GM19025 (cell line): ENCODE measurements around the gene NPPA.
"Not testable (repeated sequence)": the region's sequence is repeated elsewhere in the genome, so short reads cannot be mapped to it uniquely, and the experiment has no call there.

Experiments
- ATAC-seq: cut with Tn5 transposase; IDR thresholded peaks from one replicate; pipeline ENCODE4 v1.9.1; 2021; ENCODE audit warnings: mild to moderate bottlenecking, low read depth, moderate library complexity; ENCODE audit not compliant: unreplicated experiment

The NPPA gene

DNA sequence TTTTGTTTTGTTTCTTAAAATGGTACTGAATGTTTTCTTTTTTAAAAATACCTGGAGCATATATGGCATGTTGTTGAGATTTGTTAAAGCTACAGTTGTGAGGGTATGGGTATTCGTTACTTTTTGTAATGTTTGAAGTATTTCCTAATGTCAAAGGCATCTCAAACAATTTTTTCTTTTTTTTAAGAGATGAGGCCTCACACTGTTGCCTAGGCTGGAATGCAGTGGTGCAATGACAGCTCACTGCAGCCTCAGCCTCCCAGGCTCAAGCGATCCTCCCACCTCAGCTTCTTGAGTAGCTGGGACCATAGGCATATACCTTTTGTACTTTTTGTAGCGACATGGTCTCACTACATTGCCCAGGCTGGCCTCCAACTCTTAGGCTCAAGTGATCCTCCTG lies 25.5 kb downstream of the NPPA start:
- no peak for ATAC-seq

DNA sequence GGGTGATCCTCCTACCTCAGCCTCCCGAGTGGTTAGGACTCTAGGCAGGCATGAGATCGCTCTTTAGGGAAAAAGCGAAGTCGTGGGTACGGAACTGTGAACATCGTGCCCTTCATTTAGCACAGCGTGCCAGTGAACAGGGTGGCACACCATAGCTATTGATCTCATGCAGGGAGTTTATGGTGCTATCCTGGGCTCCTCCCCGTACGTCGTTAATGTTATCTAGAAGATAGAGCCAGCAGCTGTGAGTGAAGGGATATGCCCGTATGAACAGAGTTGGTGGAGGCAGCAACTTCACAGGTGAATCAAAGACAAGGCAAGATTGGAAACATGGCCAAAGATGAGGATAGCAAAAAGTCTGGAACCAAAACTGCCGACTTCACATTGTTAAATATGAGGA lies 30.4 kb downstream of the NPPA start:
- ATAC-seq: no peak

DNA sequence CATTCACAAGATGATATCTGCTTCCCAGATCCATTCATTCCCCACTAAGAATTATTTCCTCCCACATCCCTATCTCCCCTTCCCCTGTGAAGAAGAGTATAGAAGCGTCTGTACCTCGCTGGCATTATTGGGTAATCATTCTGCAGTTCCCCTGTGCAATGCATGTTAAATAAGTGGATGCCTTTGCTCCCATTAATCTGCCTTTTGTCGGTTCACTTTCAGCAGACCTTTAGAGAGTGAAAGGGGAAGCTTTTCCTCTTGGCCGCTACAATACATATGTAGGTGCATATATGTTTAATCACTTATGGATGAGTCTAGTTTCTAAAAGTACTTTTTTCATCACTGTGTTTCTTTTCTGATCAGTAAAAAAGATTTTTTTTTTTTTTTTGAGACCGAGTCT lies 34.6 kb downstream of the NPPA start:
- no peak for ATAC-seq

DNA sequence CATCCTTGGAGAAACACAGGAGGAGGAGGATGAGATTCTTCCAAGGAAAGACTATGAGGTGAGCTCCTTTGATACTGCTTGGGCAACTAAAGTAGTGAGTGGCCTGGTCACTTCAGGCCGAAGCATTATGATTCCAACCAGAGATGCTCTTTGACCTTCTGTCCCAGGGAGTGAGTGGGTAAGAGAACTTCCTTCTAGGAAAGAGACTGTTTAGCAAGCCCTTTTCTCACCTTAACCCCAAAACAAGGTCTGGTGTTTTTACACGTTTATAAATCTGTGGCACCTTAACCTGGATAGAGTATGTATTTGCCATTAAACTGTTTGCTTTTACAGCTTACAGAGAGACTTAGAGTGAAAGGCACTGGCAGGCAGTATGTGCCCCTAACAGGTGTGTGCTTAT lies 40.5 kb downstream of the NPPA start:
- no peak for ATAC-seq

DNA sequence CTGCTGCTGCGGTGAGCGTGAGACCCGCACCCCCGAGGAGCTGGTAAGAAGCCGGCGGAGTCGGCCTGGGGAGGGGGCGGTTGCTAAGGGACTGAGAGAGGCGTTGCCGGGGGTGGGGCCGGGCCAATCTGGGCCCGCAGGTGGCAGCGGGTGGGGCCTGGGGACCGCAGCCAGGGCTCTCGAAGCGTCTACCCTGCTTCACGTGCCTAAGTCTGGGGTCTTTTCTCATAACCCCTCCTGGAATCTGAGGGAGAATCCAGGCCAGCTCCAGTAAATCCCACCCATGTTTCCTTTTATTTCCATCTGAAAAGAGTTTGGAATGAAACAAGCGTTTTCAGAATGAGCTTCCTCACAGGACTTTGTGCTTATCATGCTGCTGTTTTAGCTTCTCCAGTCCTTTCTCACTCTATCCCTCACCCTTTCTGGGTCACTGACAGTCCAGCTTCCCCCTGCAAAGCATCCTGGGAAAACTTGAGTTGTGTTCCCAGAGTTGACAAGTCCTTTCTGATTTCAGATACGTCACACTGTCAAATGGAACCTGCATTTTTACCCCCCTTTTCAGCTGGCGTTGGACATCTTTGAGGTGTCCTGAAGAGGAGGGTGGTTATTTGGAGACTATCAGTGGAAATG lies 41.2 kb downstream of the NPPA start:
- peak; percentile 39 for ATAC-seq

DNA sequence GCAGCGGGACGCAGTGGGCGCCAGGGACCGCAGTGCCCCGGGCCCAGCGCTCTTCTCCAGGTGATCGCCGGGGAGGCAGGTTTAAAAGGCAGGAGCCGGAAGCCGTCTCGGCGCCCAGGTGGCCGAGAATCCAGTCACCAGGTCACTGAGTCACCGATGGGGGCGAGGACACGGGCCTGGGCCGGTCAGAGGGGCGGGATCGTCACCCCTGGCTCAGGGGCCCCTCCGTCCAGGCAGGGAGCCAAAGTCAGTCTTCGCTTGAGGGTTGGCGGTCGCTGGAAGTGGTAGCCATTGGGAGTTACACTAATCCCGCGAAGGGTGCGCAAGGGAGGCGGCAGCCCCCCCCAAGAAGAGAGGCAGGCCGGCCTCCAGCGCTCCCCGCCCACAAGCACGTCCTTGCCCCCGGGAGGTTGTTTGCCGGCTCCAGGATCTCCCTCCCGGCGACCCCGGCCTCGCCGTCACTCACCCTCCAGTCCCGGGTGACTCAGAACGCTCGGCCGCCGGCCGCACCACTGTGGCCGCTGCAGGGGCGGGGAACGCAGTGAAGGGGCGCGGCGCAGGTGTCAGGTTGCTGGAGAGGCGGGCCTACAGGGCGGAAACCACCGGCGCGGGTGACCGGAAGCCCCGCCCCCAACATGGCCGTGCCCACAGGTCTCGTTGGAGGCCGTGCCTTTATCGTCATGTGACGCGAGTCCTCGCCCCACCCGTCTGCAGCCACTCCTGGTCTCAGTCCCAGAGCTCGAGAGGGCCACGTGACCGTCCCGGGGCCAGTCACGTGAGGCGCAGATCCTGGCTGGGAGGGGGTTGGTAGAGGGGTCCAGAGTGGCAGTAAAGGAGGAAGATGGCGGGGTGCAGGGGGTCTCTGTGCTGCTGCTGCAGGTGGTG lies 41.9 kb downstream of the NPPA start, which contains the start of the genes CLCN6 and MTHFR:
Gene CLCN6 (plus strand): TSS at position 770 of the 885 bp plus-strand sequence. CDS start 72 bp downstream, at position 842.
Gene MTHFR (minus strand): TSS at position 543 of the 885 bp plus-strand sequence. CDS start 2,848 bp downstream, outside the sequence.
- peak; percentile 83 for ATAC-seq

DNA sequence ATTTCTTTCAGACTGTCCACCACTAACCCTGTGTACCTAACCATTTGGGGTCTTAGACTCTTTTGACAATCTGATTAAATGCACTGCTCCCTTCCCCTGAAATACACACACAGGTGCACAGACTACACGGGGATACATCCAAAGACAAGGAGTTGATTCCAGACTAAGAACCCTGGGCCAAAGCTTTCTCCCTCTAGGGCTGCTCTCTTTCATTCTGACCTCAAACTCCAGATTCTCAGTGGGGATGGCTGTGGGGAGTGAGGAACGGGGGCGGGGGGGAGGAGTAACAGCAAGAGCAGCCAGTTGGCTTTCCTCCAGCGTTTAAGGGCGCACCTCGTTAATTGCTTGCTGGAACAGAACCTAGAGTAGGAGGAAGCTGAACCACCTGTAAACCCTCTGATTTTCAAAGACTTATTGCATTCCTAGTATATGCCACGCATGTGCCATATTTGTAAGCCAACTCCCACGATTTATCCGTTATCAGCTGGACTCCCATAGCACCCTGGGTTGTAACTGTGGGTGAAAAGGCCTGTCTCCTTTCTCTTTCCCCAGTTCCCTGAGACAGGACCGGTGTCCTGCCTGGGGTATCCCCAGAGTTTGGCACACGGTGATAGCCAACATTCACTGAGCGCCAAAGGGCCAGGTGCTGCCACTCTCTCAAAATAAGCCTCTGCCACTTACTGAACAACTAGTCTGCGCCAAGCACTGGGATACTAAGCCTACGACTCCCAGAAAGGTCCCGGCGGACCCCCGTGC lies 42.7 kb downstream of the NPPA start:
- no peak for ATAC-seq

DNA sequence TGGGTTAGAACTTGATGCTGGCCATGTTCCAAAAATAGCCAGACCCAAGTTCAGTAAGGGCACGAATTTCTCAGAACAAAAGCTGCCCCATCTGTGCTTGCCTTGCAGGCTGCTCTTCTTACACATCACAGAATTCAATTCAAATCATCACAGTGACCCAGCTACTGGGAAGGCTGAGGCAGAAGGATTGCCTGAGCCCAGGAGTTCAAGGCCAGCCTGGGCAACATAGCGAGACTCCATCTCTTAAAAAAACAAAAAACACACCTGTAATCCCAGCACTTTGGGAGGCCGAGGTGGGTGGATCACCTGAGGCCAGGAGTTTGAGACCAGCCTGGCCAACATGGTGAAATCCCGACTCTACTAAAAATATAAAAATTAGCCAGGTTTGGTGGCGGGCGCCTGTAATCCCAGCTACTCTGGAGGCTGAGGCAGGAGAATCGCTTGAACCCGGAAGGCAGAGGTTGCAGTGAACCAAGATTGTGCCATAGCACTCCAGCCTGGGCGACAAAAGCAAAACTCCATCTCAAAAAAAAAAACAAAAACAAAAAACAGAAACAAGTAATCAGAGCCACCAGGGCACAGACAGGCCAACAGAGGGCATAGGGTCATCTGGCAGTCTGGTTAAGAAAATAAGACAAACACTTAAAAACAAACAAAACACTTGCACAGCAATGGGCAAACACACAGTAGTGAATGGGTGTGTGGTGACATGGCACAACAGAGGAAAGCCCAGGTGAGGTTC lies 43.5 kb downstream of the NPPA start:
- ATAC-seq: not testable (repeated sequence)

DNA sequence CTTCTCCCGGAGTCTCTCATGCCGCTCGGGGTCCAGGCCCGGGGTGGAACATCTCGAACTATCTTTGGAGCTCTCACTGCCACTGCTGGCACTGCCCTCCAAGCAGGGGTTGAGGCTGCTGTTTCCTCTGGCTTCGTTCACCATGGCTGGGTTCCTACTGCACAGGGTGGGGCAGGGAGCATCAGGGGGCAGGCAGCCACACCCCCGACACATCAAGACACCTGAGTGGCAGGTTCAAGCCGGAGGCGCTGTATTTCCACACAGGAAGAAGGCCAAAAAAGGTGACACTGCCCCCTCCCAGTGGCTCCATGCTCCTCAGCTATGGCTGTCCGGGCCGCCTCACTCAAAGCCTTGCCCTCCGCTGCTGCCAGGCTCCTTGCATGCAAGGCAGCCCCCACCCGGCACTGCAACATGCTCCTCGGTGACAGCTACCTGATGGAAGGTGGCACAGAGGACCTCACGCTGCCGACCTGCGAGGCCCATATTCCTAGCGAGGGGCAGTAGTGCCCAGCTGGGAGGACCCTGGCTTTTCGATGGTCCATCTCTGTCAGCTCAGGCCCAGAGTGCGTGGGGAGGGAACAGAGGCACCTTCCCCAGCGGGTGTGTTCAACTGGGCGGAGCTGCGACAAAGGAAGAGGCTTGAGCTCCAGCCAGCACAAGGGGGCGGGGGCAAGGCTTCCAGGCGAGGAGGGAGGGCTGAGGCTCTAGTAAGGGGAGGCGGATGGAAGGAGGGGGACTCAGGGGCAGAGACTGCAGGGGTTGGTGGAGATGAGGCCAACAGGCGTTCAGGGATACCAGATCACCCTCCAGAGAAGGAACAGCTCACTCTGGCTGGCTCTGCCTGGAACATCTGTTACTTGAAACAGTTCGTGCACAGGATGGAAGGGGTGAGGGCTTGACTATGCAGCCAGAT lies 44.4 kb downstream of the NPPA start:
- no peak for ATAC-seq

DNA sequence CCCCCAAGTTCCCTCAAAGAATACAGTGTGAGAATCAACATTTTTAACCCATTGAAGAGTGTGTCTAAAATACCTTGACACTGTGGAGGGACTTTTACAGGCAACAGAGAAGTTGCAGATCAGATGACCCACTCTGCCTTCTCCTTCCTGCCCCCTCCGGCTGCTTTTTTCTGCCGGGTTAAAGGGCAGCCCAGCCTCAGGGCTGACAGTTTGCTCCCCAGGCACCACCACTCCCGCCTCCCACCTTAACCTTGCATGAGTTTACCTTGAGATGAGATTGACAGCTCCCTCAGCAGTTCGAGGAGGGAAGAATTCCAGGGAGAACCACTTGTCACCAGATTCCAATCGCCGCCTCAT lies 45.0 kb downstream of the NPPA start:
- no peak for ATAC-seq

DNA sequence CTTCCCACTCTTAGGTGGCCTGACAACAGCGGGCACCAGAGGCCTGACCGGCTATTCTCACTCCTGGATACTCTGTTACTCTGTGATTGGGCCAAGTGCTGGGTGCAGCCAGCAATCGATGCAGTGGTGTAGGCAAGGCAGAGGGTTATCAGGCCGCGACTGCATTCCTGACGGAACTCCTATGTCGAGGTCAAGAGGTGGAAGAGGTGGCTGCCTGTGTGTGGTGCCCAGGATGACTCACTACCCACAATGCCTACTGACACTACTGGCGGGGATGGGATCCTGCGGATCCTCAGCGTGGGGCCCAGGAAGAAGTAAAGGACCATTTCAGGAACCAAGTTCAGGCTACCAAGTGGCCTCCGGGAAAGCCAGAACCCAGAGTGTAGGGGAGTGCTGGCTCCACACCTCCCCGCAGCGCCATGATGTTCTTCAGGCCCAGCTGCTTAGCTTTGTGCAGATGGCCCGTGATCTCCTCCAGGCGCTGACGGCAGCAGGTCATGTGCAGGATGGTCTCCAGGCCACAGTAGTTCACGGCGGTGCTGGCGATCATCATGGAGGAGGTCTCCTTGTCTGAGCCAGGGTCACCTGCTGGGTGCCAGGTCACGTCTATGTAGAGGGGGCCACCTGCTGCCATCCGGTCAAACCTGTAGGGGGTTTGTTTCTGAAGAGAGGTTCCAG lies 46.7 kb downstream of the NPPA start:
- ATAC-seq: no peak

DNA sequence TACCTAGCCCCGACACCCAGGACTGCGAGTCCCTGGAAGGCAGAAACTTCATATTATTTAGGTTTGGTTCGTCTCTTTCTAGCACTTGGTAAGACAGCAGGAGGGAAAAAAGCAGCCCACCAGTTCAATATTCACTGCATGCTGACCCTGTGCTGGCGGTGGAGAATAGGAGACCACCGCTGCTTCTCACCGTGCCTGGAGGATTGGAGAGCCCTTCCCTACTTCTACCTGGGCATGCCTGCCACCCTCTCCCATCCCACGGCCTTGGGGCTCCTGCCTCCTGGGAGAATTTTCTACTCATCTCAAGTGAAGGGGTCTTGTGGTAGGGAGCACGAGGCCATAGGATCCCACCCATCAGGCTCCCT lies 47.2 kb downstream of the NPPA start:
- no peak for ATAC-seq

DNA sequence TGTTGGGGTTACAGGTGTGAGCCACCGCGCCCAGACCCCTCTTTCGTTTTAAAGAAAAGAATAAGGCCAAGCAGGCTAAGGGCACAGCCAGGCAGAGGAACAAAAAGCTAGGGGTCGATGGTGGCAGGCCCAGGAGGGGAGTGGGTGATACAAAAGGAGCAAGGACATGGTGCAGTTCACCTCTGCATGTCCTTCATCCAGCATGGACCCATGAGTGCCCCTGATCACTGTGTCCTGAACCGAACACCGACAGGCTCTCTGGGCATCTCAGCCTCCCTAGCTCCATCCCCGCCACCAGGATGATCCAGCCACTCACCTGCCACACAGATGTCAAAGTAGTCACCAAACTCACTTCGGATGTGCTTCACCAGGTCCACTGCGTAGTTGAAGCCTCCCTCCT lies 47.7 kb downstream of the NPPA start:
- ATAC-seq: no peak

DNA sequence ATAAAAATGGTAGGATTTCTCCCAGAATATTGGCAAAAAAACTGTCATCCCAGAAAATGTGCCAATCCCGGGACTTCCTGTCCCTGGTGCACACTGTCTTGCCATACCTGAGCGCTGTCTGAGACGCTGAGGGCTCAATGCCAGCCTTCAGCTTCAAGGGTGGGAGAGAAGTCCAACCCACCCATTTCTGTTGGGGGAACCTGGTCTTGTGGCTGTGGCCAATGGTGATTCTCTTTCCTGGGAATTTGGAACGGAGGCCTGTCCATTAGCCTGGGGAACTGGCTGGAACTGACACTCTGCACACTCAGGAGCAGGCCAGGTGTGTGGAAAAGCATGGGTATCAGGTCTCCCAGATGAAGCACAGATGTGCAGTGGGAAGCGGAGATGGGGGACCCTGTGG lies 48.5 kb downstream of the NPPA start:
- no peak for ATAC-seq

DNA sequence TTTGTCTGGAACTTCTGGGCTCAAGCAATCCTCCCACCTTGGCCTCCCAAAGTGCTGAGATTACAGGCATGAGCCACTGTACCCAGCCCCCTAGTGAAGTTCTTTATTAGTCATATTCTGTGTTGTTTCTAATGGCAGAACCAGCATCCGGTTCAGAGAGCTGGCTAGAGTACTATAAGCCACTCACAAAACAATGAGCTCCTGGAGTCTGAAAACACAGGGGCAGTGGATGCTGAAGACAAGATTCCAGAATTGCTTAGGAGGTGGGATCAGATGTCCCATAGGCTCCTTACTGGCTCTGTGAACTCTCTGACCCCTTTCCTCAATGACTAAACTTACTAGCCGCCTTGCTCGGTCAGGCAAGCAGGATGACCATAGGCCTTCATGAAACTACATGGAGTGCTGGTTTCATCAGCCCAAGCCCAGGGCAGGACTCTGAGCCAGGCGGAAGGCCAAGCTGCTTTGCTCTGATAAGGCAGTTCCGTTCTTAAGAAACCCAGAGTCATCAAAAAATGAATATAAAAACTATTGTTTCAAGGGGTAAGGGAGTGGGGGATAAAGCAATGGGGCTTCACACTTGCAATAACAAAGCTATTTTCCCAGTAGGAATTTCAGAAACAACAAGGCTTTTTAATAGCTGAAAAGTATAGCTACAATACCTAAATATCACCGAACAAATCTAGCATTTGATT lies 49.9 kb downstream of the NPPA start:
- ATAC-seq: no peak

DNA sequence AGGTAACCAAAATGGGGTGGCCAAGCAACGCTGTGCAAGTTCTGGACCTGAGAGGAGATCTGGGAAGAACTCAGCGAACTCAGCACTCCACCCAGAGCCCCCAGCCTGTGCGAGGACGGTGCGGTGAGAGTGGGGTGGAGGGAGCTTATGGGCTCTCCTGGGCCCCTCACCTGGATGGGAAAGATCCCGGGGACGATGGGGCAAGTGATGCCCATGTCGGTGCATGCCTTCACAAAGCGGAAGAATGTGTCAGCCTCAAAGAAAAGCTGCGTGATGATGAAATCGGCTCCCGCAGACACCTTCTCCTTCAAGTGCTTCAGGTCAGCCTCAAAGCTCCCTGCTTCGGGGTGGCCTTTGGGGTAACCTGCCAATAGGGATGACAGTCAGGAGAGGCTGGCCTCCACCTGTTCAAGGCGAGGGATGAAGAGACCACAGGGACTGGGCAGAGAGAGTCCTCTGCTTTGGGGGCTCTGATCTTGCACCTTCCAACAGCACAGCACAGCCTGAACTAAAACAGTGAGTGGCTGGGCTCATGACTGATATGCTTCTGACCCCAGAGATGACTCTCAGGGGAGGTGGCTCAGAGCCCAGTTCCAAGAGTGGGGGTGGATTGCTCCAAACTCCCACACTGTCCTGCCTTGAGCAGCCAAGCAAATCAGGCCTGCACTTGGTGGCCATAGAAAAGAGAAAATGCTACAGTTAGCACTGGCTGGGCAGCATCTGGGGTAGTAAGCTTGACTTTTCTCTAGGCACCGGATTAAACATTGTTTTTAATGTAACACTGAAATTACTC lies 51.4 kb downstream of the NPPA start:
- no peak for ATAC-seq
